ENCODE data around the gene HS2ST1. TPM values are rescaled to one million over a fixed set of nuclear protein-coding genes. Genes with fewer than 3 reads are reported as not detected.

HS2ST1 gene
- total and polyA plus RNA-seq, 10 of the 15 experiments (the other 5 are each of a cell fraction or from before 2014, with no cell fraction given) = 5.4 to 30.8 (median 18.6) TPM

- no peak for TF ChIP-seq SP1 (IDR thresholded peaks at IDR 0.05; ENCODE audit: low read depth, low read length)
- TF ChIP-seq ZNF217 (IDR thresholded peaks at IDR 0.05) = no peak
- TF ChIP-seq HDAC2 (IDR thresholded peaks at IDR 0.05) = no peak
- TF ChIP-seq, protein P1, sequence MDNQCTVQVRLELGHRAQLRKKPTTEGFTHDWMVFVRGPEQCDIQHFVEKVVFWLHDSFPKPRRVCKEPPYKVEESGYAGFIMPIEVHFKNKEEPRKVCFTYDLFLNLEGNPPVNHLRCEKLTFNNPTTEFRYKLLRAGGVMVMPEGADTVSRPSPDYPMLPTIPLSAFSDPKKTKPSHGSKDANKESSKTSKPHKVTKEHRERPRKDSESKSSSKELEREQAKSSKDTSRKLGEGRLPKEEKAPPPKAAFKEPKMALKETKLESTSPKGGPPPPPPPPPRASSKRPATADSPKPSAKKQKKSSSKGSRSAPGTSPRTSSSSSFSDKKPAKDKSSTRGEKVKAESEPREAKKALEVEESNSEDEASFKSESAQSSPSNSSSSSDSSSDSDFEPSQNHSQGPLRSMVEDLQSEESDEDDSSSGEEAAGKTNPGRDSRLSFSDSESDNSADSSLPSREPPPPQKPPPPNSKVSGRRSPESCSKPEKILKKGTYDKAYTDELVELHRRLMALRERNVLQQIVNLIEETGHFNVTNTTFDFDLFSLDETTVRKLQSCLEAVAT (IDR thresholded peaks at IDR 0.05) = 0 out of 2 replicates have a peak, but pooled peaks have one; percentile 18
- no peak for TF ChIP-seq TAF1 (IDR thresholded peaks at IDR 0.05; ENCODE audit: borderline replicate concordance, low read depth, low read length)
- TF ChIP-seq RB1 (IDR thresholded peaks at IDR 0.05; ENCODE audit: borderline replicate concordance) = peak; percentile 72; the same call in 1 of the 2 replicates
- TF ChIP-seq, protein P2, sequence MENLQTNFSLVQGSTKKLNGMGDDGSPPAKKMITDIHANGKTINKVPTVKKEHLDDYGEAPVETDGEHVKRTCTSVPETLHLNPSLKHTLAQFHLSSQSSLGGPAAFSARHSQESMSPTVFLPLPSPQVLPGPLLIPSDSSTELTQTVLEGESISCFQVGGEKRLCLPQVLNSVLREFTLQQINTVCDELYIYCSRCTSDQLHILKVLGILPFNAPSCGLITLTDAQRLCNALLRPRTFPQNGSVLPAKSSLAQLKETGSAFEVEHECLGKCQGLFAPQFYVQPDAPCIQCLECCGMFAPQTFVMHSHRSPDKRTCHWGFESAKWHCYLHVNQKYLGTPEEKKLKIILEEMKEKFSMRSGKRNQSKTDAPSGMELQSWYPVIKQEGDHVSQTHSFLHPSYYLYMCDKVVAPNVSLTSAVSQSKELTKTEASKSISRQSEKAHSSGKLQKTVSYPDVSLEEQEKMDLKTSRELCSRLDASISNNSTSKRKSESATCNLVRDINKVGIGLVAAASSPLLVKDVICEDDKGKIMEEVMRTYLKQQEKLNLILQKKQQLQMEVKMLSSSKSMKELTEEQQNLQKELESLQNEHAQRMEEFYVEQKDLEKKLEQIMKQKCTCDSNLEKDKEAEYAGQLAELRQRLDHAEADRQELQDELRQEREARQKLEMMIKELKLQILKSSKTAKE (IDR thresholded peaks at IDR 0.05; ENCODE audit: low read depth, poor library complexity, severe bottlenecking) = no peak
- TF ChIP-seq SUPT20H (IDR thresholded peaks at IDR 0.05; ENCODE audit: borderline replicate concordance, control insufficient read depth, low read depth, low read length) = no peak
- no peak for TF ChIP-seq CHD4 (IDR thresholded peaks at IDR 0.05)
- no peak for TF ChIP-seq ZBTB11 (CRISPR knock-in tag; IDR thresholded peaks at IDR 0.05)
- no peak for TF ChIP-seq JUND (IDR thresholded peaks at IDR 0.05; ENCODE audit: low read depth, low read length)
- TF ChIP-seq SMAD5 (IDR thresholded peaks at IDR 0.05; ENCODE audit: low read depth) = no peak
- no peak for TF ChIP-seq ZNF207 (IDR thresholded peaks at IDR 0.05; ENCODE audit: borderline replicate concordance)
- no peak for TF ChIP-seq USF2 (IDR thresholded peaks at IDR 0.05; ENCODE audit: borderline replicate concordance, low read depth, low read length)
- no peak for TF ChIP-seq STAT1 (conservative IDR thresholded peaks at IDR 0.05)
- peak; percentile 95 for TF ChIP-seq RAD21 (IDR thresholded peaks at IDR 0.05; ENCODE audit: insufficient read depth, low read depth, low read length)
- TF ChIP-seq, protein P3, sequence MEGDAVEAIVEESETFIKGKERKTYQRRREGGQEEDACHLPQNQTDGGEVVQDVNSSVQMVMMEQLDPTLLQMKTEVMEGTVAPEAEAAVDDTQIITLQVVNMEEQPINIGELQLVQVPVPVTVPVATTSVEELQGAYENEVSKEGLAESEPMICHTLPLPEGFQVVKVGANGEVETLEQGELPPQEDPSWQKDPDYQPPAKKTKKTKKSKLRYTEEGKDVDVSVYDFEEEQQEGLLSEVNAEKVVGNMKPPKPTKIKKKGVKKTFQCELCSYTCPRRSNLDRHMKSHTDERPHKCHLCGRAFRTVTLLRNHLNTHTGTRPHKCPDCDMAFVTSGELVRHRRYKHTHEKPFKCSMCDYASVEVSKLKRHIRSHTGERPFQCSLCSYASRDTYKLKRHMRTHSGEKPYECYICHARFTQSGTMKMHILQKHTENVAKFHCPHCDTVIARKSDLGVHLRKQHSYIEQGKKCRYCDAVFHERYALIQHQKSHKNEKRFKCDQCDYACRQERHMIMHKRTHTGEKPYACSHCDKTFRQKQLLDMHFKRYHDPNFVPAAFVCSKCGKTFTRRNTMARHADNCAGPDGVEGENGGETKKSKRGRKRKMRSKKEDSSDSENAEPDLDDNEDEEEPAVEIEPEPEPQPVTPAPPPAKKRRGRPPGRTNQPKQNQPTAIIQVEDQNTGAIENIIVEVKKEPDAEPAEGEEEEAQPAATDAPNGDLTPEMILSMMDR (IDR thresholded peaks at IDR 0.05 in 2 of 3, conservative IDR thresholded peaks at IDR 0.05 in 1 of 3; ENCODE audit: control insufficient read depth in 2 of 3, extremely low read depth in 1 of 3, insufficient read depth in 1 of 3, low read depth in 3 of 3, low read length in 3 of 3) = peak; percentile 92 to 94 (median 92); a peak in 5 of 6 replicates
- TF ChIP-seq MYC (IDR thresholded peaks at IDR 0.05; ENCODE audit: insufficient read depth, insufficient read length, insufficient replicate concordance, low read length, severe bottlenecking) = peak; percentile 65
- no peak for TF ChIP-seq BMI1 (IDR thresholded peaks at IDR 0.05; ENCODE audit: borderline replicate concordance)
- no peak for TF ChIP-seq ZNF384 (IDR thresholded peaks at IDR 0.05; ENCODE audit: borderline replicate concordance, low read depth, low read length)
These were observed 217.4 kb downstream of the HS2ST1 start (continued) for GRCh38 chr1:87131809-87132283.
